ENCODE data around the gene STK33. TPM values are rescaled to one million over a fixed set of nuclear protein-coding genes. Genes with fewer than 3 reads are reported as not detected.

Gene STK33
- total RNA-seq, 1 experiment from 2014 or later: 19.5 TPM

DNA sequence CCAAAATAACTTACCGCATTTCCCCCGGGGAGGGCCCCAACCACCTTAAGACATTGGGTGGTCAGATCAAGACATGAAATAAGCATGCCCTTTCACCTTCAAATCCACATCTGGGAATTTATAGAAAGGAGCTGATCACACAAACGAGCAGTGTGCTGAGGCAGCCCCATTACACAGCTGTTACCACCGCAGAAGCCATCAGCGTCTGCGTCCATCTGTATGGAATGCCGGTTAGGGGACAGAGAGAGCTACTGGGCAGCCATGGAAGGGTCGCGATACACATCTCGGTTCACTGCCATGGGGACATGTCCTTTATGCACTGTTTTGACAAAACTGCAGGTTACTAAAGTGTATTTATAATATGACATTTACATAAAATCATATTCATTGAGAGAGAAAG is 225.3 kb downstream of the STK33 start:
- TF ChIP-seq, protein P1, sequence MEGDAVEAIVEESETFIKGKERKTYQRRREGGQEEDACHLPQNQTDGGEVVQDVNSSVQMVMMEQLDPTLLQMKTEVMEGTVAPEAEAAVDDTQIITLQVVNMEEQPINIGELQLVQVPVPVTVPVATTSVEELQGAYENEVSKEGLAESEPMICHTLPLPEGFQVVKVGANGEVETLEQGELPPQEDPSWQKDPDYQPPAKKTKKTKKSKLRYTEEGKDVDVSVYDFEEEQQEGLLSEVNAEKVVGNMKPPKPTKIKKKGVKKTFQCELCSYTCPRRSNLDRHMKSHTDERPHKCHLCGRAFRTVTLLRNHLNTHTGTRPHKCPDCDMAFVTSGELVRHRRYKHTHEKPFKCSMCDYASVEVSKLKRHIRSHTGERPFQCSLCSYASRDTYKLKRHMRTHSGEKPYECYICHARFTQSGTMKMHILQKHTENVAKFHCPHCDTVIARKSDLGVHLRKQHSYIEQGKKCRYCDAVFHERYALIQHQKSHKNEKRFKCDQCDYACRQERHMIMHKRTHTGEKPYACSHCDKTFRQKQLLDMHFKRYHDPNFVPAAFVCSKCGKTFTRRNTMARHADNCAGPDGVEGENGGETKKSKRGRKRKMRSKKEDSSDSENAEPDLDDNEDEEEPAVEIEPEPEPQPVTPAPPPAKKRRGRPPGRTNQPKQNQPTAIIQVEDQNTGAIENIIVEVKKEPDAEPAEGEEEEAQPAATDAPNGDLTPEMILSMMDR (conservative IDR thresholded peaks at IDR 0.05): no peak
- Histone ChIP-seq H4K5ac (ENCODE audit: insufficient read length, low read depth, low read length) (no peak overlapping the region), H3K9me3 (ENCODE audit: control insufficient read depth, low read depth, low read length) (no peaks in the 10 kb centered on the region), H3K27ac (ENCODE audit: insufficient read length, low read depth, low read length) (no peak overlapping the region), H3K79me2 (ENCODE audit: insufficient read depth, low read length) (no peaks in the 10 kb centered on the region), H3K23me2 (ENCODE audit: insufficient read length, low read depth, low read length, poor library complexity, severe bottlenecking) (no peaks in the 10 kb centered on the region), H3K4ac (ENCODE audit: low read depth, low read length) (no peak overlapping the region), H3T11ph (ENCODE audit: low read length) (no peak overlapping the region), H3K79me1 (ENCODE audit: insufficient read depth, low read depth, low read length, poor library complexity, severe bottlenecking) (no peaks in the 10 kb centered on the region), H3K27me3 (ENCODE audit: insufficient read depth, low read length) (no peaks in the 10 kb centered on the region), H2BK120ac (ENCODE audit: low read depth, low read length, poor library complexity, severe bottlenecking) (no peak overlapping the region), H2BK20ac (ENCODE audit: low read depth, low read length, poor library complexity, severe bottlenecking) (no peak overlapping the region), H2AFZ (ENCODE audit: low read length) (no peak overlapping the region), H3K4me2 (ENCODE audit: insufficient read depth, insufficient read length, low read length) (no peak overlapping the region), H2BK12ac (ENCODE audit: insufficient read length, low read depth, low read length) (no peak overlapping the region), H2AK5ac (ENCODE audit: insufficient read length, low read length) (no peak overlapping the region), H3K23ac (ENCODE audit: insufficient read length, low read depth, low read length) (no peak overlapping the region), H2BK5ac (ENCODE audit: insufficient read length, low read length) (no peak overlapping the region), H3K14ac (ENCODE audit: insufficient read depth, low read length) (no peak overlapping the region), H4K91ac (ENCODE audit: insufficient read length, low read depth, low read length) (no peak overlapping the region), H4K8ac (replicated peaks; ENCODE audit: insufficient read length, low read depth, low read length) (no peak overlapping the region), H2BK15ac (ENCODE audit: low read depth, low read length) (no peak overlapping the region), H3K9ac (ENCODE audit: extremely low read depth, insufficient read length, low read length) (no peak overlapping the region), H3K4me1 (ENCODE audit: insufficient read depth, low read length) (no peaks in the 10 kb centered on the region), H3K56ac (ENCODE audit: insufficient read length, low read depth, low read length) (no peak overlapping the region), H4K20me1 (ENCODE audit: control insufficient read depth, insufficient read depth, insufficient read length) (no peaks in the 10 kb centered on the region), H3K18ac (ENCODE audit: insufficient read length, low read depth, low read length) (no peak overlapping the region)
- Mint-ChIP-seq H3K27ac (no peak overlapping the region; a peak in 1 of 7 replicates), H3K27me3 (ENCODE audit: low read depth) (peaks cover 2% of the 10 kb centered on the region; the same call in 1 of the 2 replicates), H3K4me1 (peaks cover 0 to 4% of the 10 kb centered on the region in 2 experiments; a peak in 1 of 4 replicates), H3K36me3 (ENCODE audit: insufficient read depth in 1 of 3, low read depth in 3 of 3) (no peaks in the 10 kb centered on the region), H3K4me3 (no peak overlapping the region), H3K9me3 (no peaks in the 10 kb centered on the region)
- no peak for DNase-seq
- no CpG with 5 or more reads among the region's 10 CpGs for WGBS (ENCODE audit: extremely low coverage, insufficient read length, low lambda C conversion rate)

All from H9 (cell line).